OCI-LY7 (cell line): ENCODE data around the gene LIPC. TPM values are rescaled to one million over a fixed set of nuclear protein-coding genes. Genes with fewer than 3 reads are reported as not detected.

Experiments used
- BruUV-seq: library from RNA; stranded (reverse); fragments of 400-500 nt; replicated peaks from 2 replicates; lab custom pipeline; 2021; lab: Mats Ljungman, UMichigan
- CTCF ChIA-PET: fragments of 300-600 bp; sonication (Branson Sonifier 250); formaldehyde crosslinking; loops from one replicate; lab custom pipeline; 2022; ENCODE audit warnings: antibody characterized with exemption; ENCODE audit not compliant: unreplicated experiment; lab: Charles Lee
- POLR2A ChIA-PET: fragments of 300-600 bp; sonication (Branson Sonifier 250); formaldehyde crosslinking; loops from one replicate; lab custom pipeline; 2022; ENCODE audit warnings: antibody characterized with exemption; lab: Charles Lee
- DNase-seq: peaks from one replicate; pipeline ENCODE4 v3.0.0-alpha.2; 2015; ENCODE audit warnings: low spot score
- H2AFZ ChIP-seq: fragments of 200-600 bp; sonication (generic), shearing (Covaris generic); 2 replicates; pipeline ENCODE4 v1.6.1; 2014; ENCODE audit warnings: mild to moderate bottlenecking, antibody characterized with exemption, low read length, moderate library complexity
- H3K27ac ChIP-seq: fragments of 200-600 bp; sonication (generic); 2 replicates; pipeline ENCODE4 v1.5.1; 2014; ENCODE audit warnings: mixed run types, low read depth, mild to moderate bottlenecking, moderate library complexity, low read length, inconsistent platforms; ENCODE audit not compliant: poor library complexity, severe bottlenecking
- H3K36me3 ChIP-seq: fragments of 200-600 bp; sonication (generic); 2 replicates; pipeline ENCODE4 v1.6.1; 2014; ENCODE audit warnings: mild to moderate bottlenecking, antibody characterized with exemption, low read length, moderate library complexity, mixed read lengths; ENCODE audit not compliant: insufficient read depth
- H3K4me1 ChIP-seq: fragments of 200-600 bp; sonication (generic); 2 replicates; pipeline ENCODE4 v1.5.1; 2014; ENCODE audit warnings: mild to moderate bottlenecking, low read length; ENCODE audit not compliant: insufficient read depth, poor library complexity, severe bottlenecking
- H3K4me2 ChIP-seq: fragments of 200-600 bp; sonication (generic); 2 replicates; pipeline ENCODE4 v1.6.1; 2014; ENCODE audit warnings: mild to moderate bottlenecking, low read length
- H3K4me3 ChIP-seq: fragments of 200-600 bp; sonication (generic); 2 replicates; pipeline ENCODE4 v1.5.1; 2014; ENCODE audit warnings: mild to moderate bottlenecking, low read depth, low read length; ENCODE audit not compliant: poor library complexity, severe bottlenecking
- H3K79me2 ChIP-seq: fragments of 200-600 bp; sonication (generic); 2 replicates; pipeline ENCODE4 v1.6.1; 2016; ENCODE audit warnings: low read depth, mild to moderate bottlenecking, low read length, moderate library complexity, mixed read lengths; ENCODE audit not compliant: insufficient read depth
- H3K9me2 ChIP-seq: fragments of 200-600 bp; sonication (generic); 2 replicates; pipeline ENCODE4 v1.6.1; 2016; ENCODE audit warnings: mild to moderate bottlenecking, low read length, mixed read lengths; ENCODE audit not compliant: insufficient read depth
- H3K9me3 ChIP-seq: fragments of 200-600 bp; sonication (generic); 2 replicates; pipeline ENCODE4 v1.6.1; 2014; ENCODE audit warnings: mild to moderate bottlenecking, mixed run types, low read length, mixed read lengths
- H4K20me1 ChIP-seq: fragments of 200-600 bp; sonication (generic); 2 replicates; pipeline ENCODE4 v1.6.1; 2014; ENCODE audit warnings: mild to moderate bottlenecking, antibody characterized with exemption, low read length, moderate library complexity, mixed read lengths; ENCODE audit not compliant: insufficient read depth
- EZH2phosphoT487 ChIP-seq: fragments of 200-600 bp; sonication (generic); IDR thresholded peaks from 2 replicates; pipeline ENCODE4 v1.6.1; 2018; ENCODE audit warnings: low read depth, borderline replicate concordance, mild to moderate bottlenecking, mixed run types, antibody characterized with exemption, low read length, moderate library complexity, mixed read lengths
- intact Hi-C: fragments of 100-400 bp; cut with micrococcal nuclease; formaldehyde crosslinking; loops from one replicate; pipeline ENCODE4 v1.10.0; 2022; ENCODE audit not compliant: unreplicated experiment
- total RNA-seq, 2 experiments: library from RNA; depleted of rRNA in 1 of 2; stranded (reverse); fragments of >200 nt in 1 of 2; shearing (Covaris generic) in 1 of 2; gene quantifications; 2 replicates each; pipeline ENCODE4 v1.2.3, GENCODE V29; 2014 to 2022
- TF ChIP-seq, protein P1 (sequence below): fragments of 200-600 bp; sonication (generic); conservative IDR thresholded peaks from 2 replicates; pipeline ENCODE4 v1.5.1; 2014; ENCODE audit warnings: mild to moderate bottlenecking, antibody characterized with exemption, low read length, moderate library complexity, mixed read lengths

Gene LIPC
- total RNA-seq, 2 experiments from 2014 or later: 0.50 TPM; not detected in 1

DNA sequence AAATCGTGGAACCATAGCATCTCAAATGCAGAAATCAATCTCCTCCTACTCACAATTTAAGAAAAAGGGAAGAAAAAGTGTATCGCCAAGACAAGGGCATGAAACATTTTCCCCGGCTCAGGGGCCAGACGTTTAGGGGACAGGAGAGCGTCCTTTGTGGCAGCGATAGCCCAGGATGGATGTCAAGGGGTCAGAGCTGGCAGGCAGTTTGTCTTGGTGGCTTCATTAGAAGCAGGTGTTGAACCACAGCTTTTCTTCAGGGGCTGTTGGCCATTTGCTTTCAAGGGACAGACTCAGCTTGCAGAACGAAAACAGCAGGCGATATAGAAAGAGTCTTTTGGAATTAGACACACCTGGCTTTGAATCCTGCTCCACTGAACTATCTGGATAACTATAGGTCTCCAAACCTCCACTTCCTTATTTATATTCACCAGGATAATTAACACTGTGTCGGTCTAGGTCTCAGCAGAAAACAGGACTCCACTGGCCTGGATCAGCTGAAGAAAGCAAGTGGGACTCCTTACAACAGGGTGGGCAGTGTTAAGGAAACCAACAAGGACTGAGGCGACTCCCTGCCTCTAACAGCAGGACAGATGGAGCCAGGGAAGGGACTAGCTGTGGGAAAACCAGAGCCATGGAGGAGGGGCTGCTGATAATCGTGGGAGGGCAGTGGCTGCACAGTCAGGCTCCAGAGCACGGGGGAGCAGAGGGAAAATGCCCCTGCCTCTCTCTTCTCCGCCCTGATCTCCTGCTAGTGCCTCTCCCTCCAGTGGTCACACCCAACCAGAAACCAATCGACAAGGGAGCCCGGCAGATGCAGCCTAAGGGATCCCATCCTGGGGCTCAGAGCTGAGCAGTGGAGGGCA is 123.6 kb downstream of the LIPC start:
- TF ChIP-seq, protein P1, sequence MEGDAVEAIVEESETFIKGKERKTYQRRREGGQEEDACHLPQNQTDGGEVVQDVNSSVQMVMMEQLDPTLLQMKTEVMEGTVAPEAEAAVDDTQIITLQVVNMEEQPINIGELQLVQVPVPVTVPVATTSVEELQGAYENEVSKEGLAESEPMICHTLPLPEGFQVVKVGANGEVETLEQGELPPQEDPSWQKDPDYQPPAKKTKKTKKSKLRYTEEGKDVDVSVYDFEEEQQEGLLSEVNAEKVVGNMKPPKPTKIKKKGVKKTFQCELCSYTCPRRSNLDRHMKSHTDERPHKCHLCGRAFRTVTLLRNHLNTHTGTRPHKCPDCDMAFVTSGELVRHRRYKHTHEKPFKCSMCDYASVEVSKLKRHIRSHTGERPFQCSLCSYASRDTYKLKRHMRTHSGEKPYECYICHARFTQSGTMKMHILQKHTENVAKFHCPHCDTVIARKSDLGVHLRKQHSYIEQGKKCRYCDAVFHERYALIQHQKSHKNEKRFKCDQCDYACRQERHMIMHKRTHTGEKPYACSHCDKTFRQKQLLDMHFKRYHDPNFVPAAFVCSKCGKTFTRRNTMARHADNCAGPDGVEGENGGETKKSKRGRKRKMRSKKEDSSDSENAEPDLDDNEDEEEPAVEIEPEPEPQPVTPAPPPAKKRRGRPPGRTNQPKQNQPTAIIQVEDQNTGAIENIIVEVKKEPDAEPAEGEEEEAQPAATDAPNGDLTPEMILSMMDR: no peak
- ChIA-PET POLR2A (interaction anchor here (1.0 kb wide), 1 partner anchor 9 kb away, joined by 4 read pairs; no protein-coding TSS in a partner anchor), CTCF (no interaction called here)
- no peaks in the 10 kb centered on the region for H4K20me1 ChIP-seq
- H3K4me3 ChIP-seq: no peak overlapping the region
- no peak overlapping the region for H2AFZ ChIP-seq
- no peaks in the 10 kb centered on the region for H3K79me2 ChIP-seq
- DNase-seq: no peak
- intact Hi-C loops: no loop called here
- H3K36me3 ChIP-seq: no peaks in the 10 kb centered on the region
- BruUV-seq: no TSS peak
- no peak overlapping the region for H3K4me2 ChIP-seq
- no peaks in the 10 kb centered on the region for H3K9me2 ChIP-seq
- peaks cover 5% of the 10 kb centered on the region for H3K4me1 ChIP-seq
- no peak overlapping the region for H3K27ac ChIP-seq
- no peaks in the 10 kb centered on the region for H3K9me3 ChIP-seq

DNA sequence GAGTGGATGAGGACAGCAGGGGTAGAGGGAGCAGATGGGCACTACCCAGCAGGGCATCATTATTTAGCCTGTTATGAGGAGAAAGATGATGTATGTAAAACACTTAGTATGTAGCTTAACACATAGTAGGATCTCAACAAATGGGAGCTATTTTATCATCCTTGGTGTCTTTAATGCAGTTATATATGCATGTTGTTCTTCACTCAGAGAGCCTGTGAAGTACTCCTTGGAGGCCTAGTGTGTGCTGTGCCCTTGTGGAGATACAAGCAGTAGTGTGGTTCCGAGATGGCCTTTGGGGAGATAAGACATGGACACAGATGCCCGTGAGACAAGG is 124.2 kb downstream of the LIPC start:
- H3K9me2 ChIP-seq: no peaks in the 10 kb centered on the region
- no peak for TF ChIP-seq EZH2phosphoT487
- TF ChIP-seq, protein P1: no peak
- no peak overlapping the region for H3K4me3 ChIP-seq
- no peak overlapping the region for H3K27ac ChIP-seq
- H3K4me2 ChIP-seq: no peak overlapping the region
- H3K36me3 ChIP-seq: no peaks in the 10 kb centered on the region
- ChIA-PET POLR2A (interaction anchor here (0.6 to 1.0 kb wide), 2 partner anchors 9 to 194 kb away, joined by 3 to 4 read pairs; no protein-coding TSS in a partner anchor), CTCF (no interaction called here)
- intact Hi-C loops: no loop called here
- H3K4me1 ChIP-seq: peaks cover 4% of the 10 kb centered on the region
- no peaks in the 10 kb centered on the region for H3K9me3 ChIP-seq
- no peak overlapping the region for H2AFZ ChIP-seq
- no peaks in the 10 kb centered on the region for H4K20me1 ChIP-seq
- no peak for DNase-seq
- BruUV-seq: no TSS peak
- no peaks in the 10 kb centered on the region for H3K79me2 ChIP-seq

DNA sequence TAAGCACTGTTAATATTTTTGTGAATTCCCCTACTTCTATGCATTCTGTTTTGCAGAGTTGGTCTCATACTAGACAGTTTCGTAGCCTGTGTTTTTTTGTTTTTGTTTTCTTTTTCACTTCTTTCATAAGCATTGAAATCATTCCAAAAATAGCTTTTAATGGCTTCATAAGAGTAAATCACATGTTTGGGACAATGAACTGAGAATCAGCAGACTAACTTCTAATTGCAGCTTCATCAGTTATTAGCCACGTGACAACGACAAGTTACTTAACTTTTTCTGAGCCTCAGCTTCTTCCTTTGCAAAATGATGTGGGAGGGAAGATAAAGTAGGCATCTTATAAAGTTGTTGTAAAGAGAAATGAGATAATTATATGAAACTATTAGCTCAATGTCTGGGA is 124.8 kb downstream of the LIPC start:
- no peaks in the 10 kb centered on the region for H3K9me3 ChIP-seq

More for the DNA sequence above, 124.8 kb downstream of the LIPC start:
- H3K27ac ChIP-seq: no peak overlapping the region
- H2AFZ ChIP-seq: no peak overlapping the region
- H3K79me2 ChIP-seq: no peaks in the 10 kb centered on the region
- intact Hi-C loops: no loop called here
- no peaks in the 10 kb centered on the region for H4K20me1 ChIP-seq
- TF ChIP-seq, protein P1: no peak
- TF ChIP-seq EZH2phosphoT487: no peak
- H3K36me3 ChIP-seq: no peaks in the 10 kb centered on the region
- DNase-seq: no peak
- ChIA-PET POLR2A (interaction anchor here (0.6 kb wide), 2 partner anchors 194 to 1514 kb away, joined by 3 read pairs; no protein-coding TSS in a partner anchor), CTCF (no interaction called here)
- H3K4me1 ChIP-seq: no peaks in the 10 kb centered on the region
- no peak overlapping the region for H3K4me2 ChIP-seq
- H3K9me2 ChIP-seq: no peaks in the 10 kb centered on the region
- no TSS peak for BruUV-seq
- no peak overlapping the region for H3K4me3 ChIP-seq
